ENCODE measurements around the gene EMP3. TPM values are rescaled to one million over a fixed set of nuclear protein-coding genes. Genes with fewer than 3 reads are reported as not detected.
A peak's percentile ranks its signal among the peaks of the same experiment; 100 is the strongest.

Gene EMP3
- total and polyA plus RNA-seq, 9 of the 15 experiments (the other 6 are each of a cell fraction or from before 2014, with no cell fraction given): 123 to 386 (median 296) TPM

DNA sequence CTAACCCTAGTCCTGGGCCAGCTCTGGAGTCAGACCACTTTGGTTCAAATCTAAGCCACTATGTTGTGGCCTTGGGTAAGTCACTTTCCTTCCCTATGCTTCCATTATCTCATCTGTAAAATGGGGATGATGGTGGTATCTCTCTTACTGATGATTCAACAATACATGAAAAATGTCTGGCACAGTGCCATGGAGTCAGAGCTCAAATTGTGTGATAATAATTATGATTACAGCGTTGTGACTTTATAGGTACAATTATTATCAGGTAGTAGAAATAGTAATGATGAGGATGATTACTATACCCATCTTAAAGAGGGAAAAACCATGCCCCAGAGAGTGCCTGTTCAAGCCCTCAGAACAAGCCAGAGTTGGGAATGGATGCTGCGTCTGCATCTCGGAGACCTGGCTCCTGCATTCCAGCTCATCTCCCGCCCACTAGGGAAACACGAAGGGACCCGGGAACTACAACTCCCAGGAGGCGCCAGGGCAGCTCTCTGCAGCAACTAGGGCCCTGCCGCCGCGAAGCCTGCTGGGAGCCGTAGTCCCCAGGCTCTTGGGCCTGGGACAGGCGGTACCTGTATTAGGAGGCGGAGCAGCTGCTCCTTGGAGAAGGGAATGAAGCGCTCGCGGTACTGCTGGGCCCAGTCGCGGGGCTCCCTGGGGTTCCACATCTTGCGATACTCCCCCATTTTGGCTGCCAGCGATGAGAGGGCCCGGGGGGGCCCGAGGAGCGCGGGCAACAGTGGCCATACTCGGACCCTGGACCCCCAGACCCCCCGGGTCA, 37.6 kb downstream of the EMP3 start (continued):
- TF ChIP-seq PURB (CRISPR knock-in tag; IDR thresholded peaks at IDR 0.05; ENCODE audit: low read depth) (no peak), SAFB (IDR thresholded peaks at IDR 0.05; ENCODE audit: borderline replicate concordance, low read depth, low read length) (no peak), ZNF436 (CRISPR knock-in tag; IDR thresholded peaks at IDR 0.05) (0 out of 2 replicates have a peak, but pooled peaks have one; percentile 14), POLR2AphosphoS5 (IDR thresholded peaks at IDR 0.05; ENCODE audit: control insufficient read depth, insufficient read depth, low read depth, low read length) (no peak), ZNF699 (CRISPR knock-in tag; IDR thresholded peaks at IDR 0.05; ENCODE audit: insufficient replicate concordance) (no peak), ZNF77 (CRISPR knock-in tag; IDR thresholded peaks at IDR 0.05) (no peak), SAFB2 (IDR thresholded peaks at IDR 0.05; ENCODE audit: borderline replicate concordance, low read depth, low read length, severe bottlenecking) (no peak), FOXM1 (IDR thresholded peaks at IDR 0.05; ENCODE audit: low read depth) (no peak), FOXM1 (CRISPR knock-in tag; IDR thresholded peaks at IDR 0.05; ENCODE audit: low read depth) (no peak), SREBF1 (IDR thresholded peaks at IDR 0.05; ENCODE audit: borderline replicate concordance, low read depth, low read length) (0 out of 2 replicates have a peak, but pooled peaks have one; percentile 53), RBFOX2 (IDR thresholded peaks at IDR 0.05; ENCODE audit: low read depth, low read length) (peak; percentile 77), ZNF764 (CRISPR knock-in tag; IDR thresholded peaks at IDR 0.05; ENCODE audit: low read depth) (no peak), YY1 (IDR thresholded peaks at IDR 0.05; ENCODE audit: borderline replicate concordance in 1 of 3, control insufficient read depth in 1 of 3, extremely low read depth in 1 of 3, insufficient read depth in 3 of 3, insufficient read length in 1 of 3, insufficient replicate concordance in 2 of 3, low read depth in 1 of 3, low read length in 2 of 3) (peak in 1 of 3 experiments; percentile 50), GTF2F1 (IDR thresholded peaks at IDR 0.05; ENCODE audit: low read depth, low read length) (no peak), GATA2 (CRISPR knock-in tag; IDR thresholded peaks at IDR 0.05) (no peak), NFE2L1 (tag; IDR thresholded peaks at IDR 0.05; ENCODE audit: borderline replicate concordance, low read depth) (no peak), ZNF23 (CRISPR knock-in tag; IDR thresholded peaks at IDR 0.05) (no peak), ZNF830 (CRISPR knock-in tag; IDR thresholded peaks at IDR 0.05) (no peak), ZNF717 (CRISPR knock-in tag; IDR thresholded peaks at IDR 0.05) (no peak), ZNF780A (CRISPR knock-in tag; IDR thresholded peaks at IDR 0.05) (no peak), ETV6 (IDR thresholded peaks at IDR 0.05; ENCODE audit: borderline replicate concordance in 1 of 2, low read depth in 2 of 2, low read length in 1 of 2) (no peak), ETV6 (CRISPR knock-in tag; IDR thresholded peaks at IDR 0.05; ENCODE audit: borderline replicate concordance) (no peak), XRCC3 (IDR thresholded peaks at IDR 0.05) (no peak), SIN3B (IDR thresholded peaks at IDR 0.05; ENCODE audit: low read depth) (no peak)
- TF ChIP-seq, protein P1, sequence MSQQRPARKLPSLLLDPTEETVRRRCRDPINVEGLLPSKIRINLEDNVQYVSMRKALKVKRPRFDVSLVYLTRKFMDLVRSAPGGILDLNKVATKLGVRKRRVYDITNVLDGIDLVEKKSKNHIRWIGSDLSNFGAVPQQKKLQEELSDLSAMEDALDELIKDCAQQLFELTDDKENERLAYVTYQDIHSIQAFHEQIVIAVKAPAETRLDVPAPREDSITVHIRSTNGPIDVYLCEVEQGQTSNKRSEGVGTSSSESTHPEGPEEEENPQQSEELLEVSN (IDR thresholded peaks at IDR 0.05; ENCODE audit: borderline replicate concordance in 1 of 2, extremely low read depth in 1 of 2, insufficient read depth in 1 of 2, insufficient read length in 1 of 2, low read depth in 1 of 2, low read length in 1 of 2, poor library complexity in 1 of 2, severe bottlenecking in 1 of 2): peak in 1 of 2 experiments; percentile 38
- TF ChIP-seq, protein P2, sequence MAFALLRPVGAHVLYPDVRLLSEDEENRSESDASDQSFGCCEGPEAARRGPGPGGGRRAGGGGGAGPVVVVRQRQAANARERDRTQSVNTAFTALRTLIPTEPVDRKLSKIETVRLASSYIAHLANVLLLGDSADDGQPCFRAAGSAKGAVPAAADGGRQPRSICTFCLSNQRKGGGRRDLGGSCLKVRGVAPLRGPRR (CRISPR knock-in tag; IDR thresholded peaks at IDR 0.05): 0 out of 2 replicates have a peak, but pooled peaks have one; percentile 55

All from K562 (cell line).